Measurements from ENCODE around the gene KCNA5.

GRCh38 chr12:5050542-5050941, 6.9 kb downstream of the KCNA5 start:
- TF ChIP-seq POLR2A (IDR thresholded peaks at IDR 0.05) (no peak), CTCF (IDR thresholded peaks at IDR 0.05 in 8 of 11, conservative IDR thresholded peaks at IDR 0.05 in 3 of 11) (no peak), POLR2AphosphoS5 (IDR thresholded peaks at IDR 0.05) (no peak)

Measured in spleen (tissue), 7 donors.